ENCODE data around the gene PRMT3.

- TF ChIP-seq CTCF (conservative IDR thresholded peaks at IDR 0.05; ENCODE audit: low read depth, low read length) (no peak), EZH2 (IDR thresholded peaks at IDR 0.05; ENCODE audit: borderline replicate concordance, low read depth, low read length, poor library complexity, severe bottlenecking) (no peak)
These were observed 86.8 kb downstream of the PRMT3 start for GRCh38 chr11:20474176-20474881.
